CD4-positive, alpha-beta T cell treated with Interleukin-15 for 4 hours (primary cell): Measurements from ENCODE around the gene YPEL5.
"Not testable (repeated sequence)": the region's sequence is repeated elsewhere in the genome, so short reads cannot be mapped to it uniquely, and the experiment has no call there.

Experiments
- DNase-seq: peaks from one replicate; pipeline ENCODE4 v3.0.0-alpha.2; 2020; ENCODE audit warnings: low spot score

Gene YPEL5

GRCh38 chr2:30146337-30147195 is at the start of gene YPEL5:
Gene YPEL5, plus strand, starts transcription at chr2:30147007. Its CDS starts 9,645 bp downstream, at chr2:30156652.
- DNase-seq = peak; percentile 100

- DNase-seq = no peak
These were observed 48.4 kb upstream of the YPEL5 start for GRCh38 chr2:30098266-30099005.

DNA sequence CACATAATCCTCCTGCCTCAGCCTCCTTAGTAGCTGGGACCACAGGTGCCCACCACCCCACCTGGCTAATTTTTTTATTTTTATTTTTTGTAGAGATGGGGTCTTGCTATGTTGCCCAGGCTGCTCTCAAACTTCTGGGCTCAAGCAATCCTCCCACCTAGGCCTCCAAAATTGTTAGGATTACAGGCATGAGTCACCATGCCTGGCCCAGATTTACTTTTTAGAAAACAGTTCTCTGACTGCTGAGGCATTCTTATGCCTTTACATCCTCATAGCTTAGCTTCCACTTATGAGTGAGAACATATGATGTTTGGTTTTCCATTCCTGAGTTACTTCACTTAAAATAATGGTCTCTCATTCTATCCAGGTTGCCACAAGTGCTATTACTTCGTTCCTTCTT is 47.4 kb upstream of the YPEL5 start:
- DNase-seq = not testable (repeated sequence)

DNA sequence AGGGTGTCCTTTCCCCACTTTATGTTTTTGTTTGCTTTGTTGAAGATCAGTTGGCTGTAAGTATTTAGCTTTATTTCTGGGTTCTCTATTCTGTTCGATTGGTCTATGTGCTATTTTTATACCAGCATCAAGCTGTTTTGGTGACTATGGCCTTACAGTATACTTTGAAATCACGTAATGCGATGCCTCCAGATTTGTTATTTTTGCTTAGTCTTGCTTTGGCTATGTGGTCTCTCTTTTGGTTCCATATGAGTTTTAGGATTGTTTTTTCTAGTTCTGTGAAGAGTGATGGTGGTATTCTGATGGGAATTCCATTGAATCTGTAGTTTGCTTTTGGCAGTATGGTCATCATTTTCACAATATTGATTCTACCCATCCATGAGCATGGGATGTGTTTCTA is 46.1 kb upstream of the YPEL5 start:
- DNase-seq = not testable (repeated sequence)

DNA sequence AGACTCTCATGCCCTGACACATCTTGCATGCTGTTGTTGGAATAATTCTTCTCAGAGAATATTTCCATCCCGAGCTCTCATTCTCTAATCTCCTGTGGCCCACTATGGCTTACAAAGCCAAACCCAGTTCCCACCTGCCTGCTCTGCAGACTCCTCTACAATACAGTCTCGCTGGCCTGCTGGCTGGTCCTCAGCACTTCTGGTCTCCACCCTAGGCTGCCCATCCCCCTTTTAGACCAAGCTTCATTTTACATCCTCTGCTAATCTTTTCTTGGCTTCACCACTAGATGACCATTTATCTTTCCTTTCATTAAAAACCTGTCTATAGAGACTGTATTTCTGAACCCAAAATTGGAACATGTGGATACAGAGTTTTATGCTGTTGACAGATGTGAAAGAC is 42.5 kb upstream of the YPEL5 start:
- DNase-seq = no peak

- no peak for DNase-seq
These were observed 41.3 kb upstream of the YPEL5 start for GRCh38 chr2:30105556-30105955.

GRCh38 chr2:30106543-30106942 is 40.3 kb upstream of the YPEL5 start:
- no peak for DNase-seq

GRCh38 chr2:30108192-30108591 is 38.6 kb upstream of the YPEL5 start:
- no peak for DNase-seq

GRCh38 chr2:30108851-30109250 is 38.0 kb upstream of the YPEL5 start:
- DNase-seq = no peak

- DNase-seq = no peak
These were observed 37.0 kb upstream of the YPEL5 start for GRCh38 chr2:30109856-30110255.

DNA sequence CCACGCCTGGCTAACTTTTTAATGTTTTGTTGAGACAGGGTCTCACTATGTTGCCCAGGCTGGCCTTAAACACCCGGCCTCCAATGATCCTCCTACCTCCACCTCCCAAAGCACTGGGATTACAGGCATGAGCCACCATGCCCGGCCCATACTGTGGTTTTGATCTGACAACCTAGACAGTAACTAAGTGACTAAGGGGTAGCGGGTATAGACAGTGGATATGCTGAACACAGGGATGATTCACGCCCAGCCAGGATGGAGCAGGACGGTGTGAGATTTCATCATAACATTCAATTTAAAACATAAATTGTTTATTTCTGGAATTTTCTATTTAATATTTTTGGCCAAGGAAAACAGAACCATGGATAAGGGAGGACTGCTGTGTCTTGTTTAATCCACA is 36.0 kb upstream of the YPEL5 start:
- DNase-seq = no peak

DNA sequence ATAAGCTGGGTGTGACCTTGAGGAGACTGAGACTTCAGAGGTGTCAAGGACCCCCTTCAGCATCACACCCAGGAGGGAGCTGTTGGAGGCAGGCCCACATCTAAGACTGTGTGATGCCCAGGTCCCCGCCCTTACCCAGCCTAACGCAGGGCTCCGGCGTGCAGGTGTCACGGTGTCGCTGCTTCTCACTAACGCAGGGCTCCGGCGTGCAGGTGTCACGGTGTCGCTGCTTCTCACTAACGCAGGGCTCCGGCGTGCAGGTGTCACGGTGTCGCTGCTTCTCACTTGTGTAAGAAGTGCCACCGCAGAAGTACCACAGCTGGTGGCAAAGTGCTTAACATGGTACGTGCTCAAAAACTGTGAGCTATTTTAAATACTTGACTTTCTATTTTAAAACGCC is 35.6 kb upstream of the YPEL5 start:
- DNase-seq = not testable (repeated sequence)

DNA sequence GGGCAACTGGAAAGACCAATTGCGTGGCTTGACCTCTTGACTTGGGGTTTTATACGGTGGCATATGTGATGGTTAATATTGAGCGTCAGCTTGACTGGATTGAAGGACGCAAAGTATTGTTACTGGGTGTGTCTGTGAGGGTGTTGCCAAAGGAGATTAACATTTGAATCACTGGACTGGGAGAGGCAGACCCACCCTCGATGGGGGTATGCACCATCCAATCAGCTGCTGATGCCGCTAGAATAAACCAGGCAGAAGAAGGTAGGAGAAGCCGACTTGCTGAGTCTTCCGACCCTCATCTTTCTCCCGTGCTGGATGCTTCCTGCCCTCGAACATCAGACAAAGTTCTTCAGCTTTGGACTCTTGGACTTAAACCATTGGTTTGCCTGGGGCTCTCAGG is 34.2 kb upstream of the YPEL5 start:
- no peak for DNase-seq

- no peak for DNase-seq
These were observed 33.1 kb upstream of the YPEL5 start for GRCh38 chr2:30113617-30114293.

- DNase-seq = peak; percentile 63
These were observed 31.4 kb upstream of the YPEL5 start for GRCh38 chr2:30115141-30115980.

GRCh38 chr2:30115981-30116285 is 30.9 kb upstream of the YPEL5 start:
- no peak for DNase-seq

DNA sequence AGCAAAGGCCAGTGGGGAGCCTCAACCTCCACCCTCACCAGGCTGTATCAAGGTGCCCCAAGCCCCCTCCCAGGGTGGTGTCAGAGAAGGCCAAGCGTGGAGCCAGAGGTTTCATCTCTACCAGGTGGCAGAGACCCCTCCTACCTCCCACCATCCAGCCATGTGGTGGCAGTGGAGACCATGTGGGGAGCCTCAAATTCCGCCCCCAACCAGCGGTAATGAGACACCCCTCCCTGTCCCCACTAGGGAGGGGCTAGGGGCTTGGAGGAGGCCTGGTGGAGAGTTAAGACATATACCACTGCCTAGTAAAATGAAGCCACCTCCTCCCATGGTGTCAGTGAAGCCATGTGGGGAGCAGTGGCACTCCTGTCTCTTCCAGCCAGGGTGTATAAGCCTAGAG is 24.4 kb upstream of the YPEL5 start:
- DNase-seq = no peak

DNA sequence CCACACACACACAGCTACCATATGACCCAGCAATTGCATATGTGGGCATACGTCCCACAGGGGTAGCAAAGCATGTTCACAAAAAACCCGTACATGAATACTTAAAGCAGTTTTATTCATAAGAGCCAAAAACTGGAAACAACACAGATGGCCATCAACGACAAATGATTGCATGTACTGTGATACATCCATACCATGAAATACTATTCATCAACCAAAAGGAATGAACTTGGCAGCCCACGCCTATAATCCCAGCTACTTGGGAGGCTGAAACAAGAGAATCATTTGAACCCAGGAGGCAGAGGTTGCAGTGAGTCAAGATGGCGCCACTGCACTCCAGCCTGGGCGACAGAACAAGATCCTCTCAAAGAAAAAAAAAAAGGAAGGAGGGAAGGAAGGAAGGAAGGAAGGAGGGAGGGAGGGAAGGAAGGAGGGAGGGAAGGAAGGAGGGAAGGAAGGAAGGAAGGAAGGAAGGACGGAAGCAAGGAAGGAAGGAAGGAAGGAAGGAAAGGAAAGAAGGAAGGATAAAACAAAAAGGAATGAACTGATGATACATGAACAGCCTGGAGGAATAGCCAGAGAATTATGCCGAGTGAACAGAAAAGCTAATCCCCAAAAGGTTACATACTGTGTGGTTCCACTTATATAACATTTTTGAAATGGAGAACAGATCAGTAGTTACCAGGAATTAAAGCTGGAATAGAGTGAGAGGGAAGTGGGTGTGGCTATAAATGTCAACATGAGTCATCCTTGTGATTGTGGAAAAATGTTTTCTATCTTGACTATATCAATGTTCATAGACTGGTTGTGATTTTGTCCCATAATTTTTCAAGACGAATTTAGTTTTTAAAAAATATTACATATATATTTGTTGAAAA is 19.6 kb upstream of the YPEL5 start:
- DNase-seq = no peak

DNA sequence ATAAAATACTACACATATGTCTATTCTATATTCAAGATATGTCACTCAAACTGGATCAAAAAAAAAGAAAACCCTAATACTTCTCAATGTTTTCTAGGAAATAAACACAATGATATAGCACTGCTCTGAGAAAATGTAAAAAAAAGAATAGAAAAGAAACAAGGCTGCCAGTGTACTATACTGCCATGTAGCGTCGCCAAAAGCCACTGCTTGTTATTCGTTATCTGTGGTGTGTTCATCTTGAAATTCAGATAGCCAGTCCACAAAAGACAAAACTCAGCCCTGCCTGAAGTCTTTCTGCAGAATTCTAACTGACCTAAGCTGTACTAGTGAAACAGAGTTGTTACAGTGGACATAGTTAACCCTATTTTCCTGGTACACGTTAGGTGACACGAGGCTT is 12.2 kb upstream of the YPEL5 start:
- DNase-seq = no peak

- DNase-seq = no peak
These were observed 11.3 kb upstream of the YPEL5 start for GRCh38 chr2:30135541-30135940.
